Neural progenitor cell (in vitro differentiated cells): Measurements from ENCODE around the gene SESTD1.

ENCODE experiments used
- EZH2 ChIP-seq: fragments of 200-600 bp; sonication (generic); IDR thresholded peaks from 2 replicates; pipeline ENCODE4 v1.6.1; 2017; ENCODE audit warnings: antibody characterized with exemption, mild to moderate bottlenecking, moderate library complexity
- EZH2phosphoT487 ChIP-seq: fragments of 200-600 bp; sonication (generic); IDR thresholded peaks from 2 replicates; pipeline ENCODE4 v1.6.1; 2017; ENCODE audit warnings: antibody characterized with exemption
- TF ChIP-seq, protein P1 (sequence below): fragments of 200-600 bp; sonication (generic); IDR thresholded peaks from 2 replicates; pipeline ENCODE4 v1.5.1; 2017; ENCODE audit warnings: antibody characterized with exemption, mild to moderate bottlenecking

DNA sequence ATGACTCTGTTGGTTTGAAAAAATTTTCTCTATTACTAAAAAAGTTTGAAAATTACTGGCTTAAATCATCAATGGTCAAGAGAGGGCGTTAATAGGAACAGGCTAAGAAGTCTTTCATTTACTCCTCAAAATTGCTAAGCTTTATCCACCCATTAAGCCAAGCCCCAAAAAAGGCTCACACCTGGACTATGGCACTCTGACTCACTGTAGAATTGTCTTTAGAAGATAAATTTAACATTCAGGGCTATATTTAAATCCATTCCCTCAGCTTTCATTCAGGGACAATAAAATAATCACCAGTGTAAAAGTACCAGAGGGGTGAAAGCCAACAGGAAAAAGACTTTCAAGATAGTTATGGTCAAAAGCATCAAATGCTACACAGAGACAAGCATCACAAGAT lies 80.0 kb downstream of the SESTD1 start:
- TF ChIP-seq, protein P1, sequence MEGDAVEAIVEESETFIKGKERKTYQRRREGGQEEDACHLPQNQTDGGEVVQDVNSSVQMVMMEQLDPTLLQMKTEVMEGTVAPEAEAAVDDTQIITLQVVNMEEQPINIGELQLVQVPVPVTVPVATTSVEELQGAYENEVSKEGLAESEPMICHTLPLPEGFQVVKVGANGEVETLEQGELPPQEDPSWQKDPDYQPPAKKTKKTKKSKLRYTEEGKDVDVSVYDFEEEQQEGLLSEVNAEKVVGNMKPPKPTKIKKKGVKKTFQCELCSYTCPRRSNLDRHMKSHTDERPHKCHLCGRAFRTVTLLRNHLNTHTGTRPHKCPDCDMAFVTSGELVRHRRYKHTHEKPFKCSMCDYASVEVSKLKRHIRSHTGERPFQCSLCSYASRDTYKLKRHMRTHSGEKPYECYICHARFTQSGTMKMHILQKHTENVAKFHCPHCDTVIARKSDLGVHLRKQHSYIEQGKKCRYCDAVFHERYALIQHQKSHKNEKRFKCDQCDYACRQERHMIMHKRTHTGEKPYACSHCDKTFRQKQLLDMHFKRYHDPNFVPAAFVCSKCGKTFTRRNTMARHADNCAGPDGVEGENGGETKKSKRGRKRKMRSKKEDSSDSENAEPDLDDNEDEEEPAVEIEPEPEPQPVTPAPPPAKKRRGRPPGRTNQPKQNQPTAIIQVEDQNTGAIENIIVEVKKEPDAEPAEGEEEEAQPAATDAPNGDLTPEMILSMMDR = no peak
- TF ChIP-seq EZH2 = no peak
- TF ChIP-seq EZH2phosphoT487 = no peak
